ENCODE measurements around the gene LPP.
A peak's percentile ranks its signal among the peaks of the same experiment; 100 is the strongest.
"Not testable (repeated sequence)": the region's sequence is repeated elsewhere in the genome, so short reads cannot be mapped to it uniquely, and the experiment has no call there.

Gene LPP

DNA sequence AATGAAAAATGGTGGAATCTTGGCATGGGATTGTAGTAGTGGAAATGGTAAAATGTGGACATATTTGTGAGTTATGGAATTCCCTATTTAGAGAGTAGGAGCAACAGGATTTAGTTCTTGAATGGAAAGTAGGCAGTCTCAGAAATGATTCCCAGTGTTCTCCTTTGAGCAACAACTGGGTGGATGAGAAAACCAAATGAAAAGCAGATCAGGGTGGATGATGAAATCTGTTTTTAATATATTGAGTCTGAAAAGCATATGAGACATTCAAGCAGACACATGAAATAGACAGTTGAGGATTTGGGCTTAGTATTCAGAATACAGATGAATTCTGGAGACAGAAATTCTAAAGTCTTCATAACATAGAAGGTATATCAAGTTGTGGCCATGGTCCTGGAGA is 451.3 kb downstream of the LPP start:
- Mint-ChIP-seq H3K27me3 (no peaks in the 10 kb centered on the region), H3K4me3 (no peak overlapping the region), H3K36me3 (ENCODE audit: low read depth) (peaks cover 21% of the 10 kb centered on the region), H3K9me3 (peaks cover 13% of the 10 kb centered on the region), H3K4me1 (peaks cover 20% of the 10 kb centered on the region), H3K27ac (no peak overlapping the region)
- DNase-seq: no peak
- no peak for ATAC-seq

DNA sequence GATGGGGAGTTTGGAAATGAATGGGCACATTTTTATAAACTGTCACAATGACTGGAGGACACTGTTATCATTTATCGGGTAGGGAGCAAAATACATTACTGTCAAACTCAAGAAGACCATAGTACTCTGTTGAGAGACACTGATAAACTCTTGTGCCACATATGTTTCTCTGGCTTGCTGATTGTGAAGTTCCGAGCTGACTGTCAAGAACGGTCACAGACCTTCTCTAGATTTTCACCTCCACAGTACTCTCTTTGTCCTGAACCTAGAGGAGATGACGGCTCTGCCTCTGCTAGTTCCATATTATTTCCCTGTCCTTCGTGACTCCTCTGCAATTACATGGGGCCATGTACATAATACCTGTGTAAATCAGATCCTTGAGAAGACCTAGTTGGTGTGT is 451.9 kb downstream of the LPP start:
- Mint-ChIP-seq H3K9me3 (peaks cover 13% of the 10 kb centered on the region), H3K4me1 (peaks cover 20% of the 10 kb centered on the region), H3K4me3 (no peak overlapping the region), H3K27me3 (no peaks in the 10 kb centered on the region), H3K36me3 (ENCODE audit: low read depth) (peaks cover 28% of the 10 kb centered on the region), H3K27ac (no peak overlapping the region)
- DNase-seq (no peak), ATAC-seq (no peak)

DNA sequence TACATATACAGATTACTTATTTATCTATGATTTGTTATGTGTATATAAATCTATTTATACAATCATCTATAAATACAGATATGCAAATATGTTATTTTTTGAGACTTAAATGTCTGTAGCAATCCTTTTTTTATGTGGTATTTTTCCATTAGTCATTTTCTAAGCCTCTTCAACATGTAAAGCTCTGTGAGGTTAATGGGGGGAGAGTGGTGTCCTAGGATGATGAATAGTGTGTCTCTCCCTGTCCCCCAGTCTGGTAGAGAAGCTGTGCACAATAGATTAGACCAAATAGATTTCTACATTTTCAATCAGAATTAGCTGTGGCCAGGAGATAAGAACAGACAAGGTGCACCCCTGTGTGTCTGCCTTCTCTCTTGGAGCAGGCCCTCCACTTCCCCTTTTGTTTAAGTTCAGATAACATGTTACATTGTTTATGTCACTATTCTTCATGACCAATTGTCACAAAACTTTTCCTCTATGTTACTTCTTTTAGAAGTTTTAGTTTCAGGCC is 453.9 kb downstream of the LPP start:
- Mint-ChIP-seq H3K9me3 (peaks cover 13% of the 10 kb centered on the region), H3K4me1 (peaks cover 20% of the 10 kb centered on the region), H3K4me3 (no peak overlapping the region), H3K27me3 (no peaks in the 10 kb centered on the region), H3K36me3 (ENCODE audit: low read depth) (peaks cover 29% of the 10 kb centered on the region), H3K27ac (no peak overlapping the region)
- ATAC-seq: no peak
- DNase-seq: no peak

DNA sequence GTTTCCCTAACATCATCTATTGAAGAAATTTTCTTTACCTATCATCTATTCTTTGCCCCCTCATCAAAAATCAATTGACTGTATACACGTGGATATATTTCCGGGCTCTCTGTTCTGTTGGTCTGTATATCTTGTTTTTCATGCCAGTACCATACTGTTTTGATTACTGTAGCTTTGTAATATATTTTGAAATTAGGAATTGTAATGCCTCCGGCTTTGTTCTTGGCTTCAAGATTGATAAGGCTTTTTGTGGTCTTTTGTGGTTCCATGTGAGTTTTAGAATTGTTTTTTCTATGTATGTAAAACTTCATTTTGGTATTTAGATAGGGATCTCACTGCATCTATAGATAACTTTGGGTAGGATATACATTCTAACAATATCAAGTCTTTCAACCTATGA is 454.4 kb downstream of the LPP start:
- Mint-ChIP-seq H3K9me3 (peaks cover 13% of the 10 kb centered on the region), H3K27me3 (no peaks in the 10 kb centered on the region), H3K36me3 (ENCODE audit: low read depth) (peaks cover 29% of the 10 kb centered on the region), H3K4me3 (no peak overlapping the region), H3K27ac (no peak overlapping the region), H3K4me1 (peaks cover 20% of the 10 kb centered on the region)
- DNase-seq (no peak), ATAC-seq (no peak)

DNA sequence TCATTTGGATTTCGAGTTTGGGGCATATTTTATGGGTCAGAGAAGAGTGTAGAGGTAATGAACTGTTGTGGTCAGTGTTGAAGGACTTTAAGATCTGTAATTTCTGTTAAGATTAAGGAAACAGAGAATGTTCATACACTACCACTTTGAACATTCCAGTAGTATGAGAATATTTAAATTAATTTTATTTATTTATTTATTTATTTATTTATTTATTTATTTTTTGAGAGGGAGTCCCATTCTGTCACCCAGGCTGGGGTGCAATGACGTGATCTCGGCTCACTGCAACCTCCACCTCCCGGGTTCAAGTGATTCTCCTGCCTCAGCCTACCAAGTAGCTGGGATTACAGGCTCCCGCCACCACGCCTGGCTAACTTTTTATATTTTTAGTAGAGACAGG is 459.8 kb downstream of the LPP start:
- H3K9me3 Mint-ChIP-seq, ATAC-seq, H3K4me3 Mint-ChIP-seq, H3K4me1 Mint-ChIP-seq, H3K27ac Mint-ChIP-seq, DNase-seq, H3K27me3 Mint-ChIP-seq: not testable (repeated sequence)
- H3K36me3 Mint-ChIP-seq (ENCODE audit: low read depth): peaks cover 22% of the 10 kb centered on the region

DNA sequence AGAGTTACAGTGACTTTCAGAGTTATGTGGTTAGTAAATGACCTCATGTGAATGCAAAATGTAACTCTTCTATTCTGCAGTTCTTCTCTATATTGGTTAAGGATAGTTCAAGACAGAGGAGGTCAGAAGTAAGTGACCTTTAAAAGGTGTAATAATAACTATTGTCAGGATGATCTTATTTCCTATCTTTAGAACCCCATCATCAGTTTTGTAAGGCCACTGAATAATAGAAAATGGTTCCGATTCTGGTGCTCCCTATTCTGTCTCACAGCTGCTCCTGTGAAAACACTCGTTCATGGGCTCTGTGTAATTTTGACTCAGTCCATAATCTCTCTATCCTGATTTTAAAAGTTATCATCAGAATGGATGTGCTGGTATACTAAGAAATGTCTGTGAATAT is 463.3 kb downstream of the LPP start:
- Mint-ChIP-seq H3K4me1 (peaks cover 4% of the 10 kb centered on the region), H3K9me3 (peaks cover 5% of the 10 kb centered on the region), H3K36me3 (ENCODE audit: low read depth) (peaks cover 2% of the 10 kb centered on the region), H3K27ac (no peak overlapping the region), H3K4me3 (no peak overlapping the region), H3K27me3 (no peaks in the 10 kb centered on the region)
- DNase-seq (no peak), ATAC-seq (no peak)

DNA sequence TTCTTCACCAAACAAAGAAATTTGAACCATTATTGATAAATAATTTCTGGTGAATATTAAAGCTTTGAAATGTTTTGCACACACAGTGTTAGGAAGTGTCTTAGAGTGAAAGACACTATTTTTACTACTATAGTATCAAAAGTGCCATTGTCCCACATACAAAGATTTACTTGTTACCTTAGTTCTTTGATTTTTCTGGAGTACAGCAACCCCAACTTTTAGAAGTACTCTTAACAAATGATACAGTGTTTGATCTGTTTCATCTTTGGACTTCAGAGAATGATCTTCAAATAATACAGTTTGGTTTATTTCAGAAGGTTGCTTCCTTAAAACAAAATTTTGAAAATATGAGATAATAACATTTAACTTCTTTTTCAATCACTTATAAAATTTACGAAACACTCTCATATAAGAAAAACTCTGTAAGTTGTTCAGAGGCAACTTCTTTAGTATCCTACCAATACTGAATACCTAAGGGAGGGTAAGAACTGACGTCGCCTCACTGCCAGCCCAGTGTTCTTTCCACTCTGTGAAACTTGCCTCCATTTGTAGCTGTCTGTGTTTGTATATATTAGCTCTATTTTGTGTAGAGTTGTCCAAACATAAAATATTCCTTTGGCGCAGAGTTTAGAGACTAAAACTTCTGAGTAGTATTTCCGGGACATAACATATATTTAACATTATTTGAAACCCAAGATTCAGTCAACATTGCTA is 464.2 kb downstream of the LPP start:
- ATAC-seq: no peak
- no peak overlapping the region for H3K4me3 Mint-ChIP-seq
- peaks cover 5% of the 10 kb centered on the region for H3K9me3 Mint-ChIP-seq
- no peaks in the 10 kb centered on the region for H3K27me3 Mint-ChIP-seq
- DNase-seq: no peak
- peaks cover 2% of the 10 kb centered on the region for H3K36me3 Mint-ChIP-seq (ENCODE audit: low read depth)
- H3K4me1 Mint-ChIP-seq: peaks cover 4% of the 10 kb centered on the region
- no peak overlapping the region for H3K27ac Mint-ChIP-seq

DNA sequence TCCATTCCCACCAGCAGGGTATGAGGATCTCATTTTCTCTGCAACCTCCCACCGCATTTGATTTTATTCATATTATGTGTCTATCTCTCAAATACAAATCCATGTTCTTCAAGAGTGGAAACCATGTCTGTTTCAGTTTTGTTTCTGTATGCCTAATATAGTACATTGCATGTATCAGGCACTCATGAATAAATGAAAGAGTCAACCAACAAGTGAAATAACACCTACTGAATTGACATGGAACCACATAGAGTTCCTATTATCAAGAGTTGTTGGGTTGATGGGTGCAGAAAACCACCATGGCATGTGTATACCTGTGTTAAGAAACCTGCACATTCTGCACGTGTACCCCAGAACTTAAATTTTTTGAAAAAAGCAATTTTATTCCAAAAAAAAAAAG is 466.8 kb downstream of the LPP start:
- DNase-seq (no peak), ATAC-seq (peak; percentile 43)
- no peaks in the 10 kb centered on the region for H3K27me3 Mint-ChIP-seq
- peaks cover 5% of the 10 kb centered on the region for H3K9me3 Mint-ChIP-seq
- H3K27ac Mint-ChIP-seq: no peak overlapping the region
- H3K4me1 Mint-ChIP-seq: peaks cover 4% of the 10 kb centered on the region
- no peaks in the 10 kb centered on the region for H3K36me3 Mint-ChIP-seq (ENCODE audit: low read depth)
- no peak overlapping the region for H3K4me3 Mint-ChIP-seq

DNA sequence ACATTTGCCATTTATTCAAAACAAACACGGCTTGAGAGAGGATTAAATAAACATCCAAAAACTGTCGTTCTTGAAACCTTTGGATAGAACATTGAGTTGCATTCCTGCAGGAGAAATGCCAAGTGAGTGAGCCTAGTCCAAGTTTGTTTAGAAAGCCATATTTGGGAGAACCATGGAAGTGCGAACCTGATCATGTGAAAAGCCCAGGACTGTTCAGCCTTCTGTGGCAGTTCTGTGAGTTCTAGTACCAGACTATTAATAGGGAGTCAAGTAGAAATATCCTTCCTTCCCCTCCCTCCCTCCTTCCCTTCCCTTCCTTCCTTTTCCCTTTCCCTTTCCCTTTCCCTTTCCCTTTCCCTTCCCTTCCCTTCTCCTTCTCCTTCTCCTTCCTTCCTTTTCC is 470.4 kb downstream of the LPP start:
- Mint-ChIP-seq H3K4me1 (peaks cover 7% of the 10 kb centered on the region), H3K27me3 (no peaks in the 10 kb centered on the region), H3K27ac (no peak overlapping the region), H3K4me3 (no peak overlapping the region), H3K36me3 (ENCODE audit: low read depth) (peaks cover 6% of the 10 kb centered on the region), H3K9me3 (peaks cover 11% of the 10 kb centered on the region)
- ATAC-seq: no peak
- no peak for DNase-seq

DNA sequence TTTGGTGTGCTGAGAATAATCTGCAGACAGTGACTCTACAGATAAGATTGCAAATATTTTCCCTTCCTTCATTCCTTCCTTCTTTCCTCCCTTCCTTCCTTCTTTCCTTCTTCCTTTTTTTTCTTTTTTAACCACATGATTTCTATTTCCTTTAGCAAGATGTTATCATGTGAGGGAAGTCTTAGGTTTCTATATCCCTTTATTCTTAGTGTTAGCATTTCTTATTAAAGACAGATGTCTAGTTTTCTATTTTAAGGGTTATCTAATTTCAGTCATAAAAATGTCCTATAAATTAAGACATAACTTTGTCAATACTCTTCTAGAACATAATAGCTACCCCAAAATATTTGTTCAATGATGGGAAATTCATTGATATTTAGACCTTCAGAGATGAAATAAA is 470.9 kb downstream of the LPP start:
- Mint-ChIP-seq H3K27ac (no peak overlapping the region), H3K9me3 (peaks cover 12% of the 10 kb centered on the region), H3K4me1 (peaks cover 7% of the 10 kb centered on the region), H3K4me3 (no peak overlapping the region), H3K36me3 (ENCODE audit: low read depth) (peaks cover 6% of the 10 kb centered on the region), H3K27me3 (no peaks in the 10 kb centered on the region)
- ATAC-seq (no peak), DNase-seq (no peak)

DNA sequence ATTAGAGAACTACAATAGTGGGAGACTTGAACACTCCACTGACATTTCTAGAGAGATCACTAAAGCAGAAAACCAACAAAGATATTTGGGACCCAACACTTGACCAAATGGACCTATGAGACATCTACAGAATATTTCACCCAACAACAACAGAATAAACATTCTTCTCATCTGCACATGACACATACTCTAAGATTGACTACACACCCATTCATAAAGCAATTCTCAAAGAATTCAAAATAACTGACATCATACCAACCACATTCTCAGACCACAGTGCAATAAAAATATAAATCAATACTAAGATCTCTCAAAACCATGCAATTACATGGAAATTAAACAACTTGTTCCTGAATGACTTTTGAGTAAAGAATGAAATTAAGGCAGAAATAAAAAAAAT is 473.7 kb downstream of the LPP start:
- H3K4me3 Mint-ChIP-seq: no peak overlapping the region
- no peaks in the 10 kb centered on the region for H3K27me3 Mint-ChIP-seq
- H3K4me1 Mint-ChIP-seq: peaks cover 8% of the 10 kb centered on the region
- H3K36me3 Mint-ChIP-seq (ENCODE audit: low read depth): peaks cover 8% of the 10 kb centered on the region
- peaks cover 15% of the 10 kb centered on the region for H3K9me3 Mint-ChIP-seq
- no peak overlapping the region for H3K27ac Mint-ChIP-seq
- DNase-seq: no peak
- ATAC-seq: no peak

DNA sequence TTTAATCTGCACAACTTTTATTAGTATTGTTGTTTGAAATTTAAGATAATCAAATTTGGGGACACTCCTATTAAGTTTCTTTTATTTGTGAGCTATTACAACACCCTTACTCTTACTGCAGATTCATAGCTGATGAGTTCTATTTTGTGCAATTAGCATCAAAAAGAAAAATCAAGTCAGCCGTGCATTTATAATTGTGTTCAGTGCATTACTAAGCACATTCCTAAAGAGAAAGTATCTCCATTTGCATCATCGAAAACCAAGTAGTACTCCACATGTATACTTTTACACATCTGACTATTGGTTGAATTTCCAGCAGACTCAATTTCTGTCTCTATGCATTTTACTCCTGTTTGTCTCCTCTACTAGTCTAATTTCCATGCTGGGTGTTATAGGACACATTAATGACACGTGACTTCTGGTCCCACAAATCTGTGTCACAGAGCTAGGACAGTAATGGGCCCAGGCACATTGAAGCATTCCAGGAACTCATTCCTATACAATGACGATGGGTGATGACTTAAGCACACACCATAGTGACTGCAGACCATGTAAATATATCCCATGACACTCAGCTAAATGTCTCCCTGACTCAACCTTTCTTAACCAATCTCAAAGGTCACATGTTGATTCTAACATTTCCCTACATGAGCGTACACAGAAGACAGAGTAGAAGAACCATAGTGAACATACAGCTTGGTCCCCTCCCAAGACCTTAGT is 477.5 kb downstream of the LPP start:
- ATAC-seq (peak; percentile 87), DNase-seq (no peak)
- Mint-ChIP-seq H3K27me3 (no peaks in the 10 kb centered on the region), H3K4me3 (no peak overlapping the region), H3K9me3 (peaks cover 15% of the 10 kb centered on the region), H3K36me3 (ENCODE audit: low read depth) (peaks cover 10% of the 10 kb centered on the region), H3K4me1 (peaks cover 8% of the 10 kb centered on the region), H3K27ac (no peak overlapping the region)

DNA sequence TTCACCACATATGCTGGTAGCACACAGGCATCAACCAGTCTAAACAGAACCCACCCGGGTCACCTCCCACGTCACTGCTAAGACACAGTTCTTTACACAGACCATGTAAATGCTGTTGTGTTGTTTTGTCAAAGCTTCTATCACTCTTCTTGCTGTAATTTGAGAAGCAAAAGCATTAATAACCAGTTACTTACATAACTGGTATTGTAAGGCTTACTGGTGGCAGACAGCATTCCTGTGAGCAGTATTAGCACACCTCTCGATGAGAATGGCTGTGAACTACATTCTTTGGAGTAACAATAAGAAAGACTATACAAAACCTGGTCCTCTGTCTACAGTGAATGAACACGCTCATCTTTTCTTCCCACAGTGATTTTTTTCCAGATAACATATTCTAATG is 479.2 kb downstream of the LPP start:
- H3K4me1 Mint-ChIP-seq: peaks cover 4% of the 10 kb centered on the region
- no peak overlapping the region for H3K27ac Mint-ChIP-seq
- H3K9me3 Mint-ChIP-seq: peaks cover 8% of the 10 kb centered on the region
- DNase-seq (no peak), ATAC-seq (no peak)
- peaks cover 5% of the 10 kb centered on the region for H3K36me3 Mint-ChIP-seq (ENCODE audit: low read depth)
- H3K4me3 Mint-ChIP-seq: no peak overlapping the region
- H3K27me3 Mint-ChIP-seq: no peaks in the 10 kb centered on the region

DNA sequence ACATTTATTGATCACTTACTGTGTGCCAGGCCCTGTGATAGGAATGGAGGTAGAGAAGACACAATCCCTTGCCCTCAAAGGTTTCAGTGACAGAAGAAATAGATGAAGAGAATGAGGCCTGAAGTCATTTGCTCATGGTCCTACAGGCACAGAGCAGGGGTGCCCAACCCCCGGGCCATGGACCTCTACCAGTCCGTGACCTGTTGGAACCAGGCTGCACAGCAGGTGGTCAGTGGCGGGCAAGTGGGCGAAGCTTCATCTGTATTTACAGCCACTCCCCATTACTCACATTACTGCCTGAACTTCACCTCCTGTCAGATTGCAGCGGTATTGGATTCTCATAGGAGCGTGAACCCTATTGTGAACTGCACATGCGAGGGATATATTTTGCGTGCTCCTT is 480.3 kb downstream of the LPP start:
- Mint-ChIP-seq H3K9me3 (peaks cover 4% of the 10 kb centered on the region), H3K4me3 (no peak overlapping the region), H3K4me1 (peaks cover 4% of the 10 kb centered on the region), H3K27ac (no peak overlapping the region), H3K27me3 (no peaks in the 10 kb centered on the region), H3K36me3 (ENCODE audit: low read depth) (peaks cover 5% of the 10 kb centered on the region)
- DNase-seq: no peak
- ATAC-seq: no peak

DNA sequence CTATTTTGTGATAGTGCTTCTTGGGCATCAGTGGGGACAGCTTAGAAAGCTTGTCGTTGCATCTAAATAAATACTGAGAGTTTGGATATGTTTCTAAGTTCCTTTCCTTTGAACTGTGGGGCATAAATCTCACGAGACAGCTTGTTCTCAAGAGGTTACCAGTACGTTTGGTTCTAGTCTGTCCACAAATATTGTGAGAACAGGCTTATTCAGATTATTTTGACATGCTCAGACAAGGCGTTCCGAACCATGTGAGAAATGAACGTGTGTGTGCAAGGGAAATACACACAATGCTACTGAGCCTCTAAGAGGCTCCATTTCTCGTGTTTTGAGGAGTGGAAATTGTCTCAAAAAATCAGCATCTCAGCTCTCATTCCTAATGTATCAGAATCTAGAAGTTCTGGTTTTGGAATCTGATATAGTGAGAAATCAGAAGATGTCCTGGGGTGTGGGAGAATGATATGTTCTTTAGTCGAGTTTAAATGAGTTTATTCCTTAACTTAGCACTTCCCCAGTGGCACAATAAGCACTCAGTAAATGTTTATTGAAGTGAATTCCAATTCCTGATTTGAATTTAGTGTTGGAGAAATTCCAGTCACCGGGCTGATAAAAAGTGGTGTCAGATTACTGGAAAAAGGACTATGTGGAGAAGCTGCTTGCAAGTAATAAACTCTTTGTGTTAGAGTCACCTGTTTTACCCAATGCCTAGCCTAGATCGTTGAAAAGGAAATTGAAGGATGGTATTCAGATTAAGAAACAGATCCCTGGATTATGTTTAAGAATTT is 481.5 kb downstream of the LPP start:
- Mint-ChIP-seq H3K27me3 (no peaks in the 10 kb centered on the region), H3K36me3 (ENCODE audit: low read depth) (peaks cover 3% of the 10 kb centered on the region), H3K9me3 (no peaks in the 10 kb centered on the region), H3K4me3 (no peak overlapping the region), H3K4me1 (peaks cover 4% of the 10 kb centered on the region), H3K27ac (no peak overlapping the region)
- DNase-seq (no peak), ATAC-seq (no peak)

Data from activated naive CD8-positive, alpha-beta T cell treated with anti-CD3 and anti-CD28 coated beads, Interleukin-2, amount 50 U/mL, for 24 hours (primary cell).